GM10266 (cell line): ENCODE results near the gene LAD1.

Source experiments
- DNase-seq: peaks from one replicate; pipeline ENCODE4 v3.0.0; 2012; ENCODE audit errors: extremely low spot score
- TF ChIP-seq, protein P1 (sequence below): IDR thresholded peaks from 2 replicates; pipeline ENCODE4 v1.5.1; 2012; ENCODE audit warnings: mild to moderate bottlenecking, low read depth; ENCODE audit not compliant: control insufficient read depth, insufficient read depth; ENCODE audit errors: missing control alignments

LAD1 gene

DNA sequence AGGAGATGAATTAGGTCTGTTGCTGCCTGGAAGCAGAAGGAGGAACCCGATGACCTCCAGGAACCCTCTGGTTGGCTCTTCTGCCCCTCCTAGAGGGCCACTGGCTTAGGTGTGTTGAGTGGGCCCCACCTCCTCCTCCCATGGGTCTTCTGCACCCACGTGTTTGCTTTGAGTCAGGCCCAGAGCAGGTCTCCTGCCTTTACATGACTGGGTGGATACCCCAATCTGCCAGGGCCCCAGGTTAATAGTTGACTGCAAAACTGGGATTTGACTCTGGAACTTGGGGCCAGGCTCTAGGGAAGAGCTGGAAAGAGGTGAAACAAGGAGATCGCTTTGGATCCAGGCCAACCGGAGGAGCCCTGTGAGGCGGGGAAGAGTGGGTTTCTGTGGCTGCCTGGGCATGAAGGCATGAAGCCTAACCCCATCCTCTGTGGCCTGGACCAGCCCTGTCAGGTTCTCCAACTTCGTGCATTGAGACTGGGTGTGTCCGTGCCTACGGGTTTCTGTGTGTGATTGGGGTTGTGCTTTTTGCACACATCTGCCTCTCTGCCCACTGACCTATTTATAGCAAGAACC lies 7.8 kb upstream of the LAD1 start:
- TF ChIP-seq, protein P1, sequence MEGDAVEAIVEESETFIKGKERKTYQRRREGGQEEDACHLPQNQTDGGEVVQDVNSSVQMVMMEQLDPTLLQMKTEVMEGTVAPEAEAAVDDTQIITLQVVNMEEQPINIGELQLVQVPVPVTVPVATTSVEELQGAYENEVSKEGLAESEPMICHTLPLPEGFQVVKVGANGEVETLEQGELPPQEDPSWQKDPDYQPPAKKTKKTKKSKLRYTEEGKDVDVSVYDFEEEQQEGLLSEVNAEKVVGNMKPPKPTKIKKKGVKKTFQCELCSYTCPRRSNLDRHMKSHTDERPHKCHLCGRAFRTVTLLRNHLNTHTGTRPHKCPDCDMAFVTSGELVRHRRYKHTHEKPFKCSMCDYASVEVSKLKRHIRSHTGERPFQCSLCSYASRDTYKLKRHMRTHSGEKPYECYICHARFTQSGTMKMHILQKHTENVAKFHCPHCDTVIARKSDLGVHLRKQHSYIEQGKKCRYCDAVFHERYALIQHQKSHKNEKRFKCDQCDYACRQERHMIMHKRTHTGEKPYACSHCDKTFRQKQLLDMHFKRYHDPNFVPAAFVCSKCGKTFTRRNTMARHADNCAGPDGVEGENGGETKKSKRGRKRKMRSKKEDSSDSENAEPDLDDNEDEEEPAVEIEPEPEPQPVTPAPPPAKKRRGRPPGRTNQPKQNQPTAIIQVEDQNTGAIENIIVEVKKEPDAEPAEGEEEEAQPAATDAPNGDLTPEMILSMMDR = no peak

DNA sequence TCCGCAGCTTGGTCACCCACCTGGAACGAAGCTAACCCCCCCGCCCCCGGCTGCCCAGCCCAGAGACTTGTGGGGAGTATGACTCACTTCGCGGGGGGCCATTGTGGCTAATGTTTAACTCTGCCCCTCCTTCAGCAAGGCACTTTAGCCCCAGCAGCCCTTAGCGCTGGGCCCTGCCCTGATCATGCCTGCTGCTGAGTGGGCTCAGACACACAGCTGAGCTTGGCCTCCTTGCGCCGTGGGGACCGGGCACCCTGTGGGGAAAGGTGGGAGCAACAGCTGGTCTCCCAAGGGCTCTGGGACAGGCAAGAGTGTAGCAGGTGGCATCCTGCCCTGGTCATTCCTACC lies 6.3 kb upstream of the LAD1 start:
- DNase-seq = no peak
- TF ChIP-seq, protein P1 = no peak

More for the DNA sequence above, 7.8 kb upstream of the LAD1 start:
- DNase-seq = no peak

DNA sequence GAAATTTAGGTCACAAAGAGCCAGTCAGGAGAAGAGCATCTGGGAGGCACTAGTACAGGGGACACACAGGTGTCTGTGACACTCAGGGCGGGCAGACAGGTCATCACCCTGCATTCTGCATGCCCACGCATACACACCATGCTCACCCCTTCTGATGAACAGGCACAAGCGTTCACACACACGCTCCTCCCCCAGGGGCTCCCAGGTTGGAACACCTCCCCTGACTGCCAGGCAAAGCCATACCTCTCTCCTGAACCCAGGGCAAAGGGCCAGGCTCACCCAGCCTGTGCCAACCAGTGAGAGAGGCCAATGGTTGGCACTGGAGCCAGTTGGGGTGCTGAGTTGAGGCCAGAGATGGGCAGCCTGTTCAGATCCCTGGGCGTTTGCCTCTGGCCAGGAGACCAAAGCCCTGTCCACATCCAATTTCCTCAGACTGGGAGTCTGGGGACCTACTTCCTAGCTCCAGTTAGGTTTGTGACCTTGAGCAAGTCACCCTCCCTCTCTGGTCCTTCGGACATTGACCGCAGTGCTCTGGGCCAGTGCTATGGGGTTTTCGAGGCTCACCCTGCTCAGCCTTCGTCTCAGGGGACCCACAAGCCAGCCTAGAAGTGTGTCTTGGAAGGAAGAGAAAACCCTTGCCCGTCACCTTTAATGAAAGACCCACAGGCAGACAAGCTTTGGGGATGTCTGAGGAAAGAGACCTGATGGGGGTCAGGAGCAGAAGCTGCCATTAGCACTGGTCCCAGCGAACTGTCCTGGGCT lies 5.8 kb upstream of the LAD1 start:
- TF ChIP-seq, protein P1 = no peak
- no peak for DNase-seq

DNA sequence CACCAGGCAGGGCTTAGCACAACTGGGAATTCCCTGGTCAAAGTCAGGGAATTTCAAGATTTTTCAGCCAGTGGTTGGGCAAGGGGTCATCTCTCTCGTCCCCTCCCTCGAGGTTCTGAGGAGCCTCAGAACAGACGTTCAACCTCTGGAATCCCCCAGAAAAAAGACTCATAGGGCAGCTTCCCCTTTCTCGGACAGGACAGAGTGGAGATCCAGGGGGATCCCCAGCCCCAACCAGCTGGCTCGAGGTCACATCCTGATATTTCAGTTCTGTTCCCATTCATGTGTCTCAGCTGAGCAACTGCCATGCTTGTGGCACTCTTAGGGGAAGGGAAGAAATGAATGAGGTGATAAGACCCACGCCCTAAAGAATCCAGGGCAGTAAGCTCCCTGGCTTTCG lies 4.9 kb upstream of the LAD1 start:
- no peak for DNase-seq
- TF ChIP-seq, protein P1 = no peak

DNA sequence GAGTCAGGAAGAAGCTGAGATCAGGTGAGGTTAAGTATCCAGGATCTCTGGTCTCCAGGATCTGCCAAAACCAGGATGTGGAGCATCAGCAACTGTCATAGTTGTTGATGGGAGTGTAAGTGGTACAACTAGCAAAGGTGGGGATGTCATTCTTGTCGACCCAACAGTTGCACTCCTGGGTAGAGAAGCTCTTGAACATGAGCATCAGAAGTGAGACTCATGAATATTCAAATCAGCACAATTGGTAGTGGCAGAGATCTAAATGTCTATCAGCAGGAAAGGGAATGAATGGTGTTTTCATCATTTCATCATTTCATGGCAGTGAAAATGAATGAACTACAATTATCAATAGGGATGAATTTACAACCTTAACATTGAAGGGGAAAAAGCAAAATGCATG lies 4.2 kb upstream of the LAD1 start:
- TF ChIP-seq, protein P1 = no peak
- no peak for DNase-seq

DNA sequence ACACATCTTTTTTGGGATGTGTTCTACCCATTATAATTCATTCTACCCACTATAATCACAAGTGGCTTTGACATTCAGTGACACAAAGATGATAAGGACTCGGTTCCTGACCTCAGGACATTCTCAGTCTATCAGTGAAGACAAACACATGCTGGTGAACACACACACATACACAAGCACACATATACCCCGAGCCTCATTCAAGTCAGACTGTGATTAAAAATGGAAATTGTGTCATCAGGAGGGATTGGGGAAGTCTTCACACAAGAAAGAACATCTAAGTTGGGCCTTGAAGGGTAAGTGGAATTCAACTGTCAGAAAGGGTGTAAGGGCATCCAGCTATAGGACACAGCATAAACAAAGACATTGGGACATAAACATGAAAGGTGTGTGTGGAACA lies 2.6 kb upstream of the LAD1 start:
- TF ChIP-seq, protein P1 = no peak
- no peak for DNase-seq

DNA sequence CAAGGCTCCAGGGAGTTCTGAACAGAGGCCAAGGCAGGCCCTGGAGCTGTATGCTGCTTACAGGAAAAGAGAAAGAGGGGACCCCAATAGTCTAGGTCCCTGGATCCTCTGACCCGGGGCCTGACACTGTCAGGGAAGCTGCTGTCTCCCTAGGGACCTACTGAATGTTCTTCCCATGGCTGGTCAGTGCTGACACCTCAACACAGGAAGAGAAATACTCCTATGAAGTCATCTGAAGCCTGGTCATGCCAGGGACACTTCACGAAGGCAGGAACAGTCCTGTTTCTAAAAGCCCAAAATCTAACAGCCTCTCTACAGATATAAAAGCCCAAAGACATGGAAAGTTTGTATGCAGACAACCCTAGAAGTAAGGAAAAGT lies 1.7 kb upstream of the LAD1 start:
- no peak for DNase-seq
- TF ChIP-seq, protein P1 = no peak
